Effector memory CD4-positive, alpha-beta T cell (primary cell): ENCODE measurements around the gene ZCCHC12.

Experiments
- DNase-seq, 3 donors: peaks; one replicate each; pipeline ENCODE4 v3.0.0-alpha.2; 2020
- H3K27ac ChIP-seq: 2 replicates; pipeline ENCODE4 v1.7.0; 2013; ENCODE audit warnings: mild to moderate bottlenecking, low read length, moderate library complexity; ENCODE audit not compliant: insufficient read depth, poor library complexity, severe bottlenecking
- H3K27me3 ChIP-seq: replicated peaks from 2 replicates; pipeline ENCODE4 v1.7.0; 2013; ENCODE audit warnings: mild to moderate bottlenecking, low read length; ENCODE audit not compliant: insufficient read depth, control insufficient read depth, poor library complexity, severe bottlenecking
- H3K36me3 ChIP-seq: 2 replicates; pipeline ENCODE4 v1.7.0; 2013; ENCODE audit warnings: mild to moderate bottlenecking, low read length, moderate library complexity; ENCODE audit not compliant: control insufficient read depth, insufficient read depth
- H3K4me1 ChIP-seq: 2 replicates; pipeline ENCODE4 v1.7.0; 2013; ENCODE audit warnings: low read length, mild to moderate bottlenecking; ENCODE audit not compliant: control insufficient read depth, insufficient read depth, poor library complexity, severe bottlenecking
- H3K4me3 ChIP-seq: 2 replicates; pipeline ENCODE4 v1.7.0; 2013; ENCODE audit warnings: low read length, low read depth, mild to moderate bottlenecking; ENCODE audit not compliant: insufficient read depth, poor library complexity, severe bottlenecking
- H3K9me3 ChIP-seq: 2 replicates; pipeline ENCODE4 v1.7.0; 2013; ENCODE audit warnings: mild to moderate bottlenecking, low read length, moderate library complexity; ENCODE audit not compliant: control insufficient read depth

The ZCCHC12 gene

GRCh38 chrX:118825227-118825626, 1.6 kb downstream of the ZCCHC12 start:
- H3K4me3 ChIP-seq = no peak overlapping the region
- H3K27me3 ChIP-seq = peaks cover 21% of the 10 kb centered on the region
- H3K36me3 ChIP-seq = no peaks in the 10 kb centered on the region
- no peaks in the 10 kb centered on the region for H3K9me3 ChIP-seq
- DNase-seq = no peak
- peaks cover 14% of the 10 kb centered on the region for H3K4me1 ChIP-seq
- H3K27ac ChIP-seq = no peak overlapping the region

DNA sequence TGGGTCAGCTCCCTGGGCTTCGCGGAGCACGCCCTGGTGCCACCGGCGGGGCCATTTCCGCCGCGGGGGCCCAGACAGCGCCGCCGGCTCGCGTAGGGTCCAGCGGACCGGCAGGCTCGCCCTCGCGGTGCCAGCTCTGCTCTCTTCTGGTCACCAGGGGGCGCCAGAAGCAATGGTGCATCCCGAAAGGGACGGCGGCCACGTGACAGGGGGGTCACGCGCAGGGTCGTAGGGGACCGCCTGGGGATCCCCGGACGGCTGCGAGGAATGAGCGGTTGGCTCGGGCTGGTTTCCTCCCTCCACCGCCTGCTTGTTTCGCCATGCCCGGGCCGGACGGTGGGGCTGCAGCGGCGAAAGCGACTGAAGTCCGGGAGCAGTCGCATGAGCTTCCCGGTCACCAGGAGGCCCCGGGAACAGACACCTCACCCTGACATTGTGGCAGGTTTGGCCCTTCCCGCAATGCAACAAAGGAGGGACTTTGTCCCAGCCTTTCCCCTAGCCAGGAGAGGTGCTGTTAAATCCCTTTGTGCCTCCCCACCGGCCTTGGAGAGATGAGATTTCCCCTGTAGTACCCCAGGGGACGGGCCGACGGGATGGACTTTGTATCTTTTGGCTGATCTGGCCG, 15.8 kb downstream of the ZCCHC12 start:
- peak; percentile 9 to 46 (median 26) for DNase-seq
- H3K36me3 ChIP-seq = no peaks in the 10 kb centered on the region
- peak overlapping the region; percentile 35 for H3K4me3 ChIP-seq
- H3K9me3 ChIP-seq = no peaks in the 10 kb centered on the region
- no peaks in the 10 kb centered on the region for H3K27me3 ChIP-seq
- no peak overlapping the region for H3K27ac ChIP-seq
- H3K4me1 ChIP-seq = no peaks in the 10 kb centered on the region

GRCh38 chrX:118847676-118848075, 24.1 kb downstream of the ZCCHC12 start:
- no peak overlapping the region for H3K27ac ChIP-seq
- no peaks in the 10 kb centered on the region for H3K9me3 ChIP-seq
- no peak overlapping the region for H3K4me3 ChIP-seq
- H3K36me3 ChIP-seq = no peaks in the 10 kb centered on the region
- no peaks in the 10 kb centered on the region for H3K4me1 ChIP-seq
- no peak for DNase-seq
- H3K27me3 ChIP-seq = no peaks in the 10 kb centered on the region

GRCh38 chrX:118853596-118853995, 30.0 kb downstream of the ZCCHC12 start:
- Histone ChIP-seq H3K4me3 (no peak overlapping the region), H3K27me3 (no peaks in the 10 kb centered on the region), H3K27ac (no peak overlapping the region), H3K36me3 (no peaks in the 10 kb centered on the region), H3K4me1 (no peaks in the 10 kb centered on the region), H3K9me3 (no peaks in the 10 kb centered on the region)
- no peak for DNase-seq

GRCh38 chrX:118855681-118856310, 32.2 kb downstream of the ZCCHC12 start:
- H3K4me3 ChIP-seq = no peak overlapping the region
- H3K27ac ChIP-seq = no peak overlapping the region
- no peaks in the 10 kb centered on the region for H3K9me3 ChIP-seq
- no peaks in the 10 kb centered on the region for H3K36me3 ChIP-seq
- DNase-seq = no peak
- H3K4me1 ChIP-seq = no peaks in the 10 kb centered on the region
- no peaks in the 10 kb centered on the region for H3K27me3 ChIP-seq

DNA sequence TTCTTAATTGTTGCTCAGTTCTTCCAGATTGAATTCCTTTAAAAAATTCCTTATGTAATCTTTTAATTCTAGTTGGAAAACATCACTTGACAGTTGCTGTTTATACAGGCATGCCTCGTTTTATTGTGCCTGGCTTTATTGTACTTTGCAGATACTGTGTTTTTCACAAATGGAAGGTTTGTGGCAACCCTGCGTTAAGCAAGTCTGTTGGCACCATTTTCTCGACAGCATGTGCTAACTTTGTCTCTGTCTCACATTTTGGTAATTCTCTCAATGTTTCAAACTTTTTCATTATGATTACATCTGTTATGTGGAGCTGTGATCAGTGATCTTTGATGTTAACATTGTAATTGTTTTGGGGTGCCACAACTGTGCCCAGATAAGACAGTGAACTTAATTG, 33.4 kb downstream of the ZCCHC12 start:
- Histone ChIP-seq H3K36me3 (no peaks in the 10 kb centered on the region), H3K27me3 (no peaks in the 10 kb centered on the region), H3K4me1 (no peaks in the 10 kb centered on the region), H3K9me3 (no peaks in the 10 kb centered on the region), H3K4me3 (no peak overlapping the region), H3K27ac (no peak overlapping the region)
- no peak for DNase-seq

DNA sequence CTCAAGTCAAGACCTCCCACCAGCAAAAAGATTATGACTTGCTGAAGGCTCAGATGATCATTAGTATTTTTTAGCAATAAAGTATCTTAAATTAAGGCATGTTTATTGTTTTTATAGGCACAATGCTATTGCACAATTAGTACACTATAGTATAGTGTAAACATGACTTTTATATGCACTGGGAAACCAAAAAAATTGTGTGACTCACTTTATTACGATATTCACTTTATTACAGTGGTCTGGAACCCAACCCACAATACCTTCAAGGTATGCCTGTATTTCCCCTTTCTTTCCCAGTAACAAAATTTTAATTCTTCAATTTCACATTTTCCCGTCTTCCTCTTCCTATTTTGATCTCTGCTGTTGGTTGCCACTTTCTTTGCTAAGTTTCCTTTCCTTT, 37.7 kb downstream of the ZCCHC12 start:
- Histone ChIP-seq H3K9me3 (no peaks in the 10 kb centered on the region), H3K4me3 (no peak overlapping the region), H3K4me1 (no peaks in the 10 kb centered on the region), H3K27me3 (no peaks in the 10 kb centered on the region), H3K36me3 (no peaks in the 10 kb centered on the region), H3K27ac (no peak overlapping the region)
- DNase-seq = no peak

DNA sequence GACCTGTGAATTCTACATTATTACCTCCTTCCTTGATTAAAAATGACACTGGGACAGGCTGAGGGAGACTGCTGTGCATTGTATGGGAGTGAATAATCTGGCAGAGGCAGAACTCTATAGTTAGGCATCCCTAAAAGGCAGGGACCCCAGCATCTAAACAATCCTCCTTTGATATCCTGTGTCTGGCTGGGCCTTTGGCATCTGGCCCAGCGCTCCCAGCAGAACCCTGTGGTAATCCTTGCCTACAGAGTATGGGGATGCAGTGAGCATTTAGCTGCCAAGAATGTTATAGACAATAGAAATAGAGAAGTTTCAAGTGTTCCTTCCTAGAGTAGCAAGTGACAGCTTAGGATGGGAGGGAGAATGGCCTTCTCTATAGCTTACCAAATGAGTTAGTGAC, 38.5 kb downstream of the ZCCHC12 start:
- Histone ChIP-seq H3K27me3 (no peaks in the 10 kb centered on the region), H3K27ac (no peak overlapping the region), H3K4me1 (no peaks in the 10 kb centered on the region), H3K9me3 (no peaks in the 10 kb centered on the region), H3K4me3 (no peak overlapping the region), H3K36me3 (no peaks in the 10 kb centered on the region)
- DNase-seq = no peak

DNA sequence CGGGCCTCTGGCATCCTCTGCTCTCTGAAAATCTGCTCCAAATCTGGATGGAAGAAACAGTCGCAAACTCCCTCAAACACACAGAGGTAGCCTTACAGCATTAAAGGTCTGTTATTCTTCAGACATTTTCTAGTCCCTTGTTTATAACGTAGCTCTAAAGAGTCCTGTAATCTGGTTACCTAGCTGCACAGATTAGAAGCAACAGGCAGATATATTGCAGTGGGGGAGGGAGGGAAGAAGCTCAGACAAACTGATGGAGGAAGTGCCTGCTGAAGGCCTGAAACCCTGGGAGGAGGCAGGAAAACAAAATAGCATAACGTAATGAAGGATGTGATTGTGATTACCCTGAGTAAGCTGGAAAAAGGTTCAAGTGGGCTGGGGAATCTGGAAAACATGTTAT, 39.4 kb downstream of the ZCCHC12 start:
- no peak for DNase-seq
- no peak overlapping the region for H3K27ac ChIP-seq
- no peak overlapping the region for H3K4me3 ChIP-seq
- no peaks in the 10 kb centered on the region for H3K9me3 ChIP-seq
- no peaks in the 10 kb centered on the region for H3K27me3 ChIP-seq
- H3K36me3 ChIP-seq = no peaks in the 10 kb centered on the region
- H3K4me1 ChIP-seq = no peaks in the 10 kb centered on the region

DNA sequence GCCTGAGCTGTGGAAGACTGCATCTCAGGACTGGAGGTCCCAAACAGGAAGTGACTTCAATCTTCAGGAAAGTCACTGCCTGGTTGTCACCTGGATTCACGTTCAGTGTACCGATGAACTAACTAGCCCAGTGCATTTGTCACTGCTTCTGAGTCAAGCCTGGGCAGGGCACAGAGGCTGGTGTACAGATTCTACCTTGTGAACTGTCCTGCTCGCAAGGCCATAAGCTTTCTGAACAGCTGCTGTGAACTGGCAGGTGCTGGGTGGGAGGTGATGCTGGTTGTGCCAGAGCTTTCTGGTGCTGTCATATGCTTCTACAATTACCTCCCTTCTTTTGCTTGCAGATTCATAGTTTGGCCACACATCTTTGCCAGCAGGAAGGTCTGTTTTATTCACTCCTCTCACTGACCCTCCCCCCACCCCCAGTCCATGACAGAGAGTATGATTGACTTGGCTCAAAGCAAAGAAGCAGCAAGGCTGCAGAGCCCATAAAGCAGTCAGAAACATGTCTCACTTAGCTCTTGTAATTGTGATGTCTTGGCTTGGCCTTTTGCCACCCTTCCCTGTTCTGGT, 40.5 kb downstream of the ZCCHC12 start:
- Histone ChIP-seq H3K27me3 (no peaks in the 10 kb centered on the region), H3K4me3 (no peak overlapping the region), H3K9me3 (no peaks in the 10 kb centered on the region), H3K36me3 (no peaks in the 10 kb centered on the region), H3K4me1 (no peaks in the 10 kb centered on the region), H3K27ac (no peak overlapping the region)
- no peak for DNase-seq
